ENCODE measurements around the gene TDRD12.

The TDRD12 gene

GRCh38 chr19:32719611-32720059, at the start of gene TDRD12:
Gene TDRD12, plus strand, starts transcription at chr19:32719767. Its CDS starts 306 bp downstream, at chr19:32720073.
- H3K27ac ChIP-seq, result no peak within 1 kb of the TSS
- no peak within 1 kb of the TSS for H3K4me2 ChIP-seq
- H3K36me3 ChIP-seq (ENCODE audit: insufficient read depth), result no peaks in the 10 kb centered on the region
- no peaks in the 10 kb centered on the region for H4K20me1 ChIP-seq (ENCODE audit: insufficient read depth)
- no peaks in the 10 kb centered on the region for H3K27me3 ChIP-seq (ENCODE audit: insufficient read depth, low read depth)
- no peak within 1 kb of the TSS for H3K9ac ChIP-seq
- H3K4me3 ChIP-seq (IDR thresholded peaks at IDR 0.05; ENCODE audit: insufficient read depth, low read depth, low read length), result no peak within 1 kb of the TSS
- H3K79me2 ChIP-seq (ENCODE audit: insufficient read depth, low read depth), result no peaks in the 10 kb centered on the region
- no peak for TF ChIP-seq CTCF (conservative IDR thresholded peaks at IDR 0.05; ENCODE audit: low read depth, low read length)
- H2AFZ ChIP-seq (ENCODE audit: low read depth), result no peak within 1 kb of the TSS
- no peaks in the 10 kb centered on the region for H3K4me1 ChIP-seq (ENCODE audit: low read depth, poor library complexity, severe bottlenecking)

GRCh38 chr19:32671883-32672593, 47.5 kb upstream of the TDRD12 start:
- peaks cover 12% of the 10 kb centered on the region; the same call in 1 of the 2 replicates for H4K20me1 ChIP-seq (ENCODE audit: insufficient read depth)

GRCh38 chr19:32672841-32673240, 46.7 kb upstream of the TDRD12 start:
- Histone ChIP-seq H2AFZ (ENCODE audit: low read depth) (no peak overlapping the region), H4K20me1 (ENCODE audit: insufficient read depth) (peaks cover 4% of the 10 kb centered on the region; the same call in 1 of the 2 replicates), H3K27ac (peak overlapping the region; percentile 84), H3K36me3 (ENCODE audit: insufficient read depth) (peaks cover 13% of the 10 kb centered on the region; the same call in 1 of the 2 replicates), H3K79me2 (ENCODE audit: insufficient read depth, low read depth) (peaks cover 73% of the 10 kb centered on the region), H3K4me1 (ENCODE audit: low read depth, poor library complexity, severe bottlenecking) (peaks cover 45% of the 10 kb centered on the region), H3K4me3 (IDR thresholded peaks at IDR 0.05; ENCODE audit: insufficient read depth, low read depth, low read length) (no peak overlapping the region), H3K27me3 (ENCODE audit: insufficient read depth, low read depth) (no peaks in the 10 kb centered on the region), H3K4me2 (peak overlapping the region; percentile 62), H3K9ac (peak overlapping the region; percentile 89; the same call in 1 of the 2 replicates)
- no peak for TF ChIP-seq CTCF (conservative IDR thresholded peaks at IDR 0.05; ENCODE audit: low read depth, low read length)

More at GRCh38 chr19:32671883-32672593, 47.5 kb upstream of the TDRD12 start:
- Histone ChIP-seq H3K4me2 (peak overlapping the region; percentile 62), H3K4me1 (ENCODE audit: low read depth, poor library complexity, severe bottlenecking) (peaks cover 48% of the 10 kb centered on the region), H3K4me3 (IDR thresholded peaks at IDR 0.05; ENCODE audit: insufficient read depth, low read depth, low read length) (no peak overlapping the region), H3K9ac (peak overlapping the region; percentile 89), H3K27ac (peak overlapping the region; percentile 84), H2AFZ (ENCODE audit: low read depth) (no peak overlapping the region), H3K27me3 (ENCODE audit: insufficient read depth, low read depth) (no peaks in the 10 kb centered on the region), H3K79me2 (ENCODE audit: insufficient read depth, low read depth) (peaks cover 81% of the 10 kb centered on the region), H3K36me3 (ENCODE audit: insufficient read depth) (peaks cover 13% of the 10 kb centered on the region; the same call in 1 of the 2 replicates)
- no peak for TF ChIP-seq CTCF (conservative IDR thresholded peaks at IDR 0.05; ENCODE audit: low read depth, low read length)

- Histone ChIP-seq H3K27ac (peak overlapping the region; percentile 84), H3K4me1 (ENCODE audit: low read depth, poor library complexity, severe bottlenecking) (peaks cover 39% of the 10 kb centered on the region), H3K27me3 (ENCODE audit: insufficient read depth, low read depth) (no peaks in the 10 kb centered on the region), H3K36me3 (ENCODE audit: insufficient read depth) (peaks cover 13% of the 10 kb centered on the region; the same call in 1 of the 2 replicates), H2AFZ (ENCODE audit: low read depth) (no peak overlapping the region), H3K4me2 (peak overlapping the region; percentile 62), H3K4me3 (IDR thresholded peaks at IDR 0.05; ENCODE audit: insufficient read depth, low read depth, low read length) (no peak overlapping the region), H4K20me1 (ENCODE audit: insufficient read depth) (no peaks in the 10 kb centered on the region), H3K79me2 (ENCODE audit: insufficient read depth, low read depth) (peaks cover 65% of the 10 kb centered on the region), H3K9ac (peak overlapping the region; percentile 89)
- TF ChIP-seq CTCF (conservative IDR thresholded peaks at IDR 0.05; ENCODE audit: low read depth, low read length), result no peak
Observed at GRCh38 chr19:32673573-32673972, 46.0 kb upstream of the TDRD12 start.
